Colon (tissue), 2 donors: ENCODE results near the gene BRD3OS.
"Not testable (repeated sequence)": the region's sequence is repeated elsewhere in the genome, so short reads cannot be mapped to it uniquely, and the experiment has no call there.

Experiments
- FAIRE-seq: peaks from 2 replicates; lab custom pipeline; 2012; peaks lifted over from hg19 to GRCh38; lab: Jason Lieb, UNC
- donor health status: control.
- donor health status: control.

Gene BRD3OS

DNA sequence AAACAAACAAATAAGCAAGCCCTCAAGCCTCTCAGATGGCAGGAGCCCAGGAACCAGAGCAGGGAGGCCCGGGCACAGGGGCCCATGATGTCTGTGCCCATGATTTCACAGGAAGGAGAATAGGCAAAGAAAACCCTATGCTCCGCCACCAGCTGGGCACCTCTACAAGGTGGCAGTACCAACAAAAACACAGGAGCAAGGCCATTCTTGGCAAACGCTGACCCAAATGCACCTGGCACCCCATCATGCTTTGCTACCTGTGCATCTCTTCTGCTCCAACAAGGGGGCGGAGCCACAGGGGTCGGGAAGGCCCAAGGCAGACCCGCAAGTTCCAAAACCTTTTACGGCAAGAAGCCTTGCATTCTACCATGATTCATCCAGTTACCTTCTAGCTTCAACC, 39.4 kb downstream of the BRD3OS start:
- no peak for FAIRE-seq

DNA sequence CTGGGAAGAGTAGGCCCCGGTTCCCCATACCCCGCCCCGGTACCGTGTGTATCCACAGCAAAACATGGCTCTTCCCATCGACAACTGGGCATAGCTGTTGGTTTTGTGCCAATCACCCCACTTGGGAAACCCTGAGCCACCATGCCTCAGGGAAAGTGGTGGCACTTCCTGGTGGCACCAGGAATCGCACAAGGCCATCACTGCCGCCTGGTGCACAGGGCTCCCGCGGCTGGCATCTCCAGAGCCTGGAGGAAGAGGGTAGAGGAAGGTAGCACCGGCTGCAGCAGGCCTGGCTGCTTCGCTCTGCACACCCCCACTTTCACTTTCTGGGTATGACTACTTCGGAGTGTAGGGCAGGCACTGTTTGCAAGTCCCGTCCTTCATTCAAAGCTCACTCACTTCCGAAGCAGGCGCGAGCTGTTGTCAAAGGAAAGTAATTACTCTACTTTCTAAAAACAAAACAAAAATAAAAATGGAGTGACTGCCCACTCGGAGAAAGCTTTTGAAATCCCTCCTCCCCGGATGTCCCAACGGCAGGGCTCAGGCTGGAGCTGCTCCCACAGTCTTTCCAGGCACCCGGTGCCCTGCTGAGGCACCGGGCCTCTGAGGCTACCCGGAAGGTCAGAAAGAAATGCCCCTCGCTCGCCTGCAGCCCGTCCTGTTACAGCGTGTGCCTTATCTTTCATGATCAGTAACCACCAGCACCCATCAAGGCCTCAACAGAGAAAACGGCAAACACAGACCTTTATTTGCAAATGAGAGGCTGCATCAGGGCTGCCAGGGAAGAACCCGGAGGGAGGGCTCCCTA, 40.5 kb downstream of the BRD3OS start:
- FAIRE-seq = no peak

DNA sequence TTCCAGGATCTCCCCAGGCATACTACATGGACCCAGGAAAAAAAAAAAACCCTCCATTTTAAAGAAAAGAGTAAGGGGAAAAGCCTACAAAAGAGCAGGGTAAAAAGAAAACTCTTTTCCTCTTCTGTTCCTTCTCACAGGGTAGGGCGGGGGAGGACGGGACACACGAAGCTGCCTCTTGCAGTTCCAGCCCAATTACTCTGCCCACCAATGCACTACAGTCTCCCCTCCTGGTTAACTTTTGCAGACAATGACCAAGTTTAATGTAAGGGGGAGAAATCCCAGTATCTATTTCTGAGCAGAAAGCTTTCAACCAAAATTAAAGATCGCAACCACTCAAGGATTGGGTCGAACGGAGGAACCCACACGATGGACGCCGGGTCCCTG, 41.2 kb downstream of the BRD3OS start:
- FAIRE-seq = no peak

DNA sequence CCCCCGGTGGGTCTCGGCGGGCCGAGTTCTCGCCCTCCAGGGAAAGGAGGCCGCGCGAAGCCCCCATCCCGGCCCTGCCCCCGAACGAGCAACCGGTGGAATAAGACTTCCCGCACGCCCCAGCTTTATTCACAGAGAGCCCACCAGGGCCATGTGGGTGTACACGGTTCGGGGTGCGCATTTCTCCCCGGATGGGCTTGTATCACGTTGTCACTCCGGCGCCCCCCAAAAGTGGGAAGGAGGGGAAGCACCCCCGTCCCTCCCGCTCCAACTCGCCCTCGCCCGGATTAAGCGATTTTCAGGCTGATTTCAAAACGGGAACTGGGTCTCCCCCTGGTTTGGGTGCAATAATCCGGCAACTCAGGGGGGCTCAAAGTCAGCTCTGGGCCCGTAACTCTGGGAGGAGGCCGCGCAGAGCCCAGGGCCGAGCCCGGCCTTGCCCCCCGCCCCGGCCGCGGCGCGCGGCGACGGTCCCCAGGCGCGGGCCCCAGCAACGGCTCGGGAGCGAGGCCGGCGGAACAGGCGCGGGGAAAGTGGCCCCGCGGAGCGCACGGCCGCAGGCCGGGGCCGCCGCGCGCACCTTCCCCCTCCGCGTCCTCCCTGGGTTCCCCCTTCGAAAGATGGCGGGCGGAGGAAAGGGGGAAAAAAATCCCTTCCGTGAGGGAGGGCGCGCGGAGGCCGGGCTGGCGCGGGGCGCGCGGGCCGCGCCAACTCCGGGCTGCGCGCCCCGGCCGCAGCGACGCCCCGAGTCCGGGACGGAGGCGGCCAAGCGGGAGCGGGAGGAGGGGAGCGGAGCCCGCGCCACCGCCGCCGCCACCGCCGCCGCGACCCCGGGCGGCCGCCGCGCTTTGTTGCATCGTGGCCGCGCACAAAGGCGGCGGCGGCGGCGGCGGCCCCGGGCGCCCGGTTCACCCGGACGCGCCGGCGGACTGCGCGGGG, 41.9 kb downstream of the BRD3OS start:
- FAIRE-seq = no peak

DNA sequence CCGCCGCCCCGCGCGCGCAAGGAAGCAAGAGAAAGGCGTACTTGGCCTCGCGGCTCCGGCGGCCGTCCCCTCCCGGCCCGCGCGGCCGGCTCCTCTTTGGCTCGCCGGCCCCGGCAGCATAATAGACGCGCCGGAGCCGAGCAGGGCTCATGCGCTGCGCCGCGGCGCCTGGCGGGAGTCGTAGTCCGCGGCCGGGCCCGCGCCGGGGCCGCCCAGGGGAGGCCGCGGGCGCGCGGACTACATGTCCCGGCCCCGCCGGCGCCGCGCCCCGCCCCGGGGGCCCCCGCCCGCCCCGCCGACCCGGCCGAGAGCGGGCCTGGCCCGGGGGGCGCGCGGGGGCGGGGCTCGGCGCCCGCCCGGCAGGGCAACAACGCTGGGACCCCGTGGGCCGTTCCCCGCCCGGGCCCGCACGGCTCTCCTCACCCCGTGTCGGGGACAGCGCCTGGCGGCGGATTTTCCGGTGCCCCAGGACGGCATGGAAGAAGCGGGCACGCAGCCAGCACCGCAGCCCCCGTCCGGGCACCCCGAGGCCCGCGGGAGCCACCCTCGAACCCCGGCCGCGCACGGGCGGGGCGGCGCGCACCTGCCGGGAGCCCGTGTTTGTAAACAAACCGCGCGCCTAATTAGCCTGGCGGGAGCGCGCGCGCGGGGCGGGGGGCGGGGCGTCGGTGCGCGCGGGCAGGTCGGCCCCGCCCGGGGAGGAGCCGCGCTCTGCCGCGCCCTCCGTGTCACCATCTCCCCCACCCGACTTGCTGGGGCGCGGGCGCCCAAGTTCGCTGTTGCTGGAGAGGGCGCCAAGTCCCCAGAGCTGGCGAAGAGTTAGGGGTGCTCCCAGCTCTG, 42.8 kb downstream of the BRD3OS start, which contains the start of gene BRD3:
Gene BRD3, minus strand, starts transcription at position 123 of the 840 bp plus-strand sequence. CDS start 14,549 bp downstream, outside the sequence.
- FAIRE-seq = no peak

DNA sequence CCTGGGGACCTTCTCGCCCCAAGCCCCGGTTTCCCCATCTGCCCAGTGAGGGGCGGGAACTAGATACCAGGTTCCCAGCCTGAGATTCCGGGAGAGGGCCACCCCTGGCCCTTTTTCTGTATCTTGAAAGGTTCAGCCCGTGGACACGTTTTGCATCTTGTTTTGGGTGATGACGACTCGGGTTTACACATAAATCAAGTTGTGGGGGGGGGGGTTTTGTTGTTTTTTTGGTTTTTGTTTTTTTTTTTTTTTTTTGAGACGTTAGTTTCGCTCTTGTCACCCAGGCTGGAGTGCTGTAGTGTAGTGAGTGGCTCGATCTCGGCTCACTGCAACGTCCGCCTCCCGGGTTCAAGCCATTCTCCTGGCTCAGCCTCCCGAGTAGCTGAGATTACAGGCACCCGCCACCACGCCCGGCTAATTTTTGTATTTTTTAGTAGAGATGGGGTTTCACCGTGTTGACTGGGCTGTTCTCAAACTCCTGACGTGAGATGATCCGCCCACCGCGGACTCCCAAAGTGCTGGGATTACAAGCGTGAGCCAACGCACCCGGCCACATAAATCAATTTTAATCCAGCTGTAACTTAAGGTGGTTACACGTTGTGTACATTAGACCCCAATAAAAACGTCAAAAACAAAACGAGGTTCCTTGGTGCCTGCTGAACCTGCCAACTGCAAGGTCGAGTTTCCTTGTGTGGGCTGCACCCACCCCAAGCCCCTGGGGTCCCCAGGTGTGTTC, 43.6 kb downstream of the BRD3OS start:
- FAIRE-seq = no peak

DNA sequence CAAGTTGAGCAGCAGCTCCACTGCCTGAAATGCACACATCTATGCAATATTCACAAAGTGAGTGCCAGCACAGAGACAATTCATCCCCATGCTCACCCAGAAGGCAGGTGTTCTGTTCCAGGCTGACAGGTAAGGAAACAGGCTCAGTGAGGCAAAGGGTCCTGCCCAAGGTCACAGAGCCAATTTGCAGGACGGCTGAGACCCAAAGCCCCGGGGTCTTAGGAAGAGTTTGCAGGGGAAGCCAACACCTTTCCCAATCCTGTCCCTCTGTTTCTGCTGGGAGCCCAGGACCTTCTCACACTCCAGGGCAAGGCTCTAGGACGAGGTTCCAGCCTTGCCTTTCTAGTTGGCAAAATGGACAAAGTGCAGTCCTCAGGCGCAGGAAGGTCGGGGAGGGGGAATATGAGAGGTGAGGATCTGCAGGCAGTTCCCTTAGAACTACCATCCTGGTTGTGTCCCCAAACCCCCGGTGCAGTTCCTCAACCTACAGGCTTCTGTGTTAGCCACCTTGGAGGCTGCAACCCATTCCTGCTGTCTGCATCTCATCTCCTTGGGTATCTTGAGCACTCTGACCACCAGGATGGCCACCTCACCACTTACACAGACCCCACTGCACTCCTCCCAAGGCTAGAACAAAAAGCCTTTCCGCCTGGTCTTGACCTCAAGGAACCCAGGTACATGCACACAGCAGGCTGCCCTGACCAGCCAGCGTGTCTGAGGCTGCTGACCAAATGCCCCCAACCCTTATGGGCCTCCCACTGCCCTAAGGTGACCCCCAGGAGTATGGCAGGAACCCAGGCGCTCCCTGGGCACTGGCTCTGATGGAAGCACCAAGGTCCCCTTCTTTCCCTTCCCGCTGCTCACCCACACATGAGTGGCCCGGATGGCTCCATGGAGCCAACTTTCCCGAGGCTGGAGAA, 44.5 kb downstream of the BRD3OS start:
- FAIRE-seq = no peak

DNA sequence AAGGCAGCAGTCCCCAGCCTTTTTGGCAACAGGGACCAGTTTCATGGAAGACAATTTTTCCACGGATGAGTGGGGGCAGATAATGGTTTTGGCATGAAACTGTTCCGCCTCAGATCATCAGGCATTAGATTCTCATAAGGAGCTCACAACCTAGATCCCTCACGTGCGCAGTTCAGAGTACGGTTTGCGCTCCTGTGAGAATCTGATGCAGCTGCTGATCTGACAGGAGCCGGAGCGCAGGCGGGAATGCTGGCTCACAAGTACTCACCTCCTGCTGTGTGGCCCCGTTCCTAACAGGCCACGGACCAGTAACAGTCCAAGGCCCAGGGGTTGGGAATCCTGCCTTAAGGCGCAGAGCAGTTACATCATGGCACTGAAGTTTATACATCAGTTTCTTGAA, 45.9 kb downstream of the BRD3OS start:
- no peak for FAIRE-seq

DNA sequence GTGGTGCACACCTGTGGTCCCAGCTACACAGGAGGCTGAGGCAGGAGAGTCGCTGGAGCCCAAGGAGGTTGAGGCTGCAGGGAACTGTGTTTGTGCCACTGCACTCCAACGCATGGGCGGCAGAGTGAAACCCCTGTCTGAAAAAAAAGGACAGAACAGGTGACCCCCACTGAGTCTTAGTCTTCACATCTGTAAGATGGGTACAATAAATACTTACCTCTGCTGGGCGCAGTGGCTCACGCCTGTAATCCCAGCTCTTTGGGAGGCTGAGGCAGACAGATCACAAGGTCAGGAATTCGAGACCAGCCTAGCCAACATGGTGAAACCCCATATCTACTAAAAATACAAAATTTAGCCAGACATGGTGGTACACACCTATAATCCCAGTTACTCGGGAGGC, 47.4 kb downstream of the BRD3OS start:
- not testable (repeated sequence) for FAIRE-seq

DNA sequence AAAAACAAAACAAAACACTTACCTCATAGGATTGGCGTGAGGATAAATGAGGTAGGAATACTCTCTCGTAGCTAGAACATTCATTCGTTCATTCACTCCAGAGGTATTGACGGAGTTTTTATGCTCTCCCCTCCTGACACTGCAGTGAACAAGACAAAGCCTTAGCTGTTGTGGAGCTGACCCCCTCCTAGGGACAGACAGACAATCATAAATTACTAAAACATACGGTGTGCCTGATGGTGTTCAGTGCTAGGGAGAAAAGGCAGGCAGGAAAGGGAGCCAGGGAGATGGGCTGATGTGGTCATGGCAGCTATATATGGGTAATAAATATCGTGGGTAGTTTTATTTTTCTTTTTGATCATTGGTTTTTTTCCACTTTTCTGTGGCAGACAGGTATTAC, 48.2 kb downstream of the BRD3OS start:
- no peak for FAIRE-seq

DNA sequence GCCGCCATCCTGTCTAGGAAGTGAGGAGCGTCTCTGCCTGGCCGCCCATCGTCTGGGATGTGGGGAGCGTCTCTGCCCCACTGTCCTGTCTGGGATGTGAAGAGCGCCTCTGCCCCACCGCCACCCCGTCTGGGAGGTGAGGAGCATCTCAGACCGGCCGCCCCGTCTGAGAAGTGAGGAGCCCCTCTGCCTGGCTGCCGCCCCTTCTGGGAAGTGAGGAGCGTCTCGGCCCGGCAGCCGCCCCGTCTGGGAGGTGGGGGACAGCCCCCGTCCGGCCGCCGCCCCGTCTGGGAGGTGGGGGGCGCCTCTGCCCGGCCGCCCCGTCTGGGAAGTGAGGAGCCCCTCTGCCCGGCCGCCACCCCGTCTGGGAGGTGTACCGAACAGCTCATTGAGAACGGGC, 50.4 kb downstream of the BRD3OS start:
- FAIRE-seq = not testable (repeated sequence)

DNA sequence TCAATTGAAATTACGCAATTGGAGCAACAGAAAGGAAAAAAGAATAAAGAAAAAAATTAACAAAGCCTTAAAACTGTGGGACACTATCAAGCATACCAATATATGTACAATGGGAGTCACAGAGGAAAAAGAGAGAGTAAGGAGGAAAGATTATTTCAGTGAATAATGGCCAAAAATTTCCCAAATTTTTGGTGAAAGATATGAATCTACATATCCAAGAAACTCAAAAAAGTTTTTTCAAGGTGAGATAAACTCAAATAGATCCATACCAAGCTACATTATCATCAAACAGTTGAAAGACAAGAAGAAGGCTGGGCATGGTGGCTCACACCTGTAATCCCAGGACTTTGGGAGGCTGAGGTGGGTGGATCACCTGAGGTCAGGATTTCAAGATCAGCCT, 51.4 kb downstream of the BRD3OS start:
- FAIRE-seq = no peak
